Measurements from ENCODE around the gene OTUD3.

Gene OTUD3

DNA sequence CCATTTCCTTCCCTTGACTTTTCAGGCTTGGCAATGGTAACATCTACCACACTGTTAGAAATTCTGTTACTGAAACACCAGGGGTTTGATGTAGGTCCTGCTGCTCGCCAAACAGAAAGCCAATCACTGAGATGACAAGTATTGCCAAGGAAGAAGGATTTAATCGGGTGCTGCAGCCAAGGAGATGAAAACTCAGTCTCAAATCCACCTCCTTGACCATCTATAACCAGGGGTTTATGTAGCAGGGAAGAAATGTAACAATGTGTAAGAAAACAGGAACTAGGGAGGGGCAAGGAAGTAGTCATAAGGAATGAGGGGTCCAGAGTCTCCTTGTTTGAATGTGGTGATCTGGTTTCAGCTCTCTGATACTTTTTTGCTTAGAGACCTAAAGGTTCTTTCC is 71.9 kb downstream of the OTUD3 start:
- DNase-seq (ENCODE audit: low read depth): no peak
- no peak overlapping the region for H3K4me3 ChIP-seq (ENCODE audit: control insufficient read depth, low read depth, low read length)
- TF ChIP-seq, protein P1, sequence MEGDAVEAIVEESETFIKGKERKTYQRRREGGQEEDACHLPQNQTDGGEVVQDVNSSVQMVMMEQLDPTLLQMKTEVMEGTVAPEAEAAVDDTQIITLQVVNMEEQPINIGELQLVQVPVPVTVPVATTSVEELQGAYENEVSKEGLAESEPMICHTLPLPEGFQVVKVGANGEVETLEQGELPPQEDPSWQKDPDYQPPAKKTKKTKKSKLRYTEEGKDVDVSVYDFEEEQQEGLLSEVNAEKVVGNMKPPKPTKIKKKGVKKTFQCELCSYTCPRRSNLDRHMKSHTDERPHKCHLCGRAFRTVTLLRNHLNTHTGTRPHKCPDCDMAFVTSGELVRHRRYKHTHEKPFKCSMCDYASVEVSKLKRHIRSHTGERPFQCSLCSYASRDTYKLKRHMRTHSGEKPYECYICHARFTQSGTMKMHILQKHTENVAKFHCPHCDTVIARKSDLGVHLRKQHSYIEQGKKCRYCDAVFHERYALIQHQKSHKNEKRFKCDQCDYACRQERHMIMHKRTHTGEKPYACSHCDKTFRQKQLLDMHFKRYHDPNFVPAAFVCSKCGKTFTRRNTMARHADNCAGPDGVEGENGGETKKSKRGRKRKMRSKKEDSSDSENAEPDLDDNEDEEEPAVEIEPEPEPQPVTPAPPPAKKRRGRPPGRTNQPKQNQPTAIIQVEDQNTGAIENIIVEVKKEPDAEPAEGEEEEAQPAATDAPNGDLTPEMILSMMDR (IDR thresholded peaks at IDR 0.05; ENCODE audit: control insufficient read depth, insufficient read depth, low read depth, low read length, missing control alignments): no peak

DNA sequence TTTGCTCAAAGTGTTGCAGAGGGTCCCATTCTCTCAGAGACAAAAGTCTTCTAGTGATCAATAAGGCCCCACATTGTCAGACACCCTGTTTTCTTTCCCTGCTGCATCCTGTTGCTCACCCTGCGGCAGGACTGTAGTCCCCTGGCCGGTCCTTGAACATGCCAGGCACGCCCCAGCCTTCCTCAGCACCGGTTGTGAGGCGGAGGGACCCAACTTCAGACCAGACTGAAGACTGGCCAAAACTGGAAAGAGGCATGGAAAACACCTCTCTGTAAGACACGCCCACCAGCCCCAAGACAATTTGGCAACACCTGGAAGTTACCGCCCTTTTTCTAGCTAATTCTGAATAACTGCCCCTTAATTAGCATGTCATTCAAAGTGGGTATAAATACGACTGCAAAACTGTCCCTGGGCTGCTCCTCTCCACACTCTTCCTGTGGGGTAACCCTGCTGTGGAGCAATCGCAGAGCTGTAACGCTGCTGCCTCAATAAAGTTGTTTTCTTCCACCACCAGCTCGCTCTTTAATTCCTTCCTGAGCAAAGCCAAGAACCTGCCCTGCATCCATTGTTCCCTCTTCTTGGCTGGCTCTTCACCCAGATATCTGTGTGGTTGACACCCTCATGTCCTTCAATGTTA is 73.5 kb downstream of the OTUD3 start:
- TF ChIP-seq, protein P1 (IDR thresholded peaks at IDR 0.05; ENCODE audit: control insufficient read depth, insufficient read depth, low read depth, low read length, missing control alignments): no peak

DNA sequence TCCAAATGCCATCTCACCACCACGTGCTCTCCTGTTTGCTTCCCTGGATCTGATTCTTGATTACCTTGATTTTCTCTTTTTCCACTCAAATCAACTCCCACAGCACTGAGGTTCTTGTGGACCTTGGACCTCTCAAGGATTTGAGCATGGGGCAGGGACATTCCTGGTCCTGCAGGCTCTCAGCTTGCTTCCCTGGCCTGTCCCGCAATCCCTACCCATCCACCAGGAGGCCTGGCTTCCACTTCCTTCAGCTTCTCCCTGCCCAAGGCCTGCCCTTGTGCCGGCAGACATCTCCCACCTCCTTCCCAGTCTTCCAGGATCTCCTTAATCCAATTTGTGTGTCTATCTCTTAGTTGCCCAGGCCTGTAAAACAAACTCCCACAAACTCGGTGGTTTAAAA is 75.6 kb downstream of the OTUD3 start:
- TF ChIP-seq, protein P1 (IDR thresholded peaks at IDR 0.05; ENCODE audit: control insufficient read depth, insufficient read depth, low read depth, low read length, missing control alignments): peak; percentile 18
- DNase-seq (ENCODE audit: low read depth): no peak

More for the DNA sequence above, 73.5 kb downstream of the OTUD3 start:
- H3K4me3 ChIP-seq (ENCODE audit: control insufficient read depth, low read depth, low read length): no peak overlapping the region
- DNase-seq (ENCODE audit: low read depth): no peak

DNA sequence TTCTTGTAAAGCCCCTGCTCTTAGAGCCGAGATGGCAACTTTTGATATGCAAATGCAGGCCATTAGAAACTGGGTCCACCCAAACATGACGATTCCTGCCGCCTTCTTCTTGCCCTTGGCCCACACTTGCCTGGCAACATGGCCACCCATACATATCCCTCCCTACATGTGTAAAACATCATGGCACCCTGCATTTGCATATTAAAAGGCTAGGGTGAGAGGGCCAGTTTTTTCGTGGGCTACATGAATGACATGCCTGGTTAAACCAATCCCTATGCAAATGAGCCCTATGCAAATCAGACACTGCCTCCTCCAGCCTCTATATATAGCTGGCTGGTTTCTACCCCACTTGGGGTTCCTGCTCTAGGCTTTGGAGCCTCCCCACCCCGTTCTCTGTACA is 78.4 kb downstream of the OTUD3 start:
- TF ChIP-seq, protein P1 (IDR thresholded peaks at IDR 0.05; ENCODE audit: control insufficient read depth, insufficient read depth, low read depth, low read length, missing control alignments): no peak
- H3K4me3 ChIP-seq (ENCODE audit: control insufficient read depth, low read depth, low read length): no peak overlapping the region
- DNase-seq (ENCODE audit: low read depth): no peak

More for the DNA sequence above, 75.6 kb downstream of the OTUD3 start:
- H3K4me3 ChIP-seq (ENCODE audit: control insufficient read depth, low read depth, low read length): no peak overlapping the region
